ENCODE data around the gene SLC30A2.

SLC30A2 gene

DNA sequence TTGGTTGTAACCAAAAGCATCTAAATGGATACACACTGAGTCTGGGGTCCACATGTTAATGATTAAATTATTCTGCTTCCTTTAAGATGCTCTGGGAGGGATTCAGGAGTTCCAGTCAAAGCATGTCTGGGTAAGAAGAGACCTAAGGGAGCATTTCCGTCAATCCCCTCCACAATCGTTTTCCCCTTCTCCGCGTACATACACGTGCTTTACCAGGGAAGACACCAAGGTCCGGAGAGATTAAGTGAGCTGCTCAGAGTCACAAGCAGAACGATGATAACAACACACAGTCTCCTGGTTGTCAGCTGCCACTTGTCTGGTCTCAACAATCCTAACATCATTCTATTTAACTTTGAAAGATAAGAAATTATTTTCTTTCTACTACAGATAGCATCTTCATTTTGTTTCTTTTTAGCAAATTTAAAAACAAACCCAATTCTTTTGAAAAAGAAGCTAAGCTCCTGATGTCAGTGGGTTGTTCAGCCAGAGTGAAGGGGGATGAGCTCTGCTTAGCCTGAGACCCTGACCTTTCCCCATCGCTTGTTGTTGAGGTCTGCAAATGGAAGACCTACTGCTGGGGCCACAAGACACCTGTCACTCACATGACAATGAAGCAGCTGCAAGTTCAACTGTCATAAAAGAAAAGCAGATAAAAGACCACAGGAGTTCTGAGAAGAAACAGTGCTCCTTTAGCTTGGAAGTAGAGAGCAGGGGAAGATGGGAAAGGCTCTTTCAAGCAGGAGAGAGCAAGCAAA is 52.5 kb downstream of the SLC30A2 start:
- DNase-seq, result no peak

GRCh38 chr1:25992689-25993171 is 53.2 kb downstream of the SLC30A2 start:
- DNase-seq, result no peak

- no peak for DNase-seq
Observed at GRCh38 chr1:25991937-25992688, 53.8 kb downstream of the SLC30A2 start.

- no peak for DNase-seq
Observed at GRCh38 chr1:25990702-25991395, 55.1 kb downstream of the SLC30A2 start.

GRCh38 chr1:25990251-25990650 is 55.7 kb downstream of the SLC30A2 start:
- DNase-seq, result no peak

DNA sequence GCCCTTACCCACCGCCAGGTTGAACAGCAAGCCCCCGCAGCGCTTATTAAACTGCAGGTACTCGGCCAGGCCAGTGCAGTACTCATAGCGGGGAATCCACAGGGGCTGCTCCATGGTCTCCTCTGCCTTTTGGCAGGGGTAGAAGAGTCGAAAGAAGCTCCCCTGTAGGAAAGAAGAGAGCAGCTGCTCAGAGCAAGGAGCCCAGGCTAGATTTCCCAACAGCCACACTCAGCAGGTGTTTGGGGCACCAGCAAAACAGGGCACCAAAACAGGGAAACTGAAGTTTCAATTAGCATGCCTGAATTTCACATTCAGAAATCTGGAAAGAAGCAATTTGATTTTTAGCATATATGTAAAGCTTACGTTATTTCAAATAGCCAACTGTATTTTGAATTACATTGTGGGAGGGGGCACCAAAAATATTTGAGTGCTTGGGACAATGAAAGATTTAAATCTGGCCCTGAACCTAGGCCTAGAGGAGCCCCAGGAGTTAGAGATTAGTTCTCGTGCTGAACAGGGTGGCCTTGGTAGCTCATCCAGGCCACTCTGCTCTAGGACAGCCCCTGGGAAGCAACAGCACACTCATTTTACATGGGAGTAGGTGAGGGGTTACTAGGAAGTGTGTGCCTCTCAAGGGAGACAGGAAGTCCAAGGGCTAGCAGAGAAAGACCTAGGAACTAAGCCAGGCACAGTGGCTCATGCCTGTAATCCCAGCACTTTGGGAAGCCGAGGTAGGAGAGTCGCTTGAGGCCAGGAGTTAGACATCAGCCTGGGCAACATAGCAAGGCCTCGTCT is 56.3 kb downstream of the SLC30A2 start:
- DNase-seq, result no peak

GRCh38 chr1:25987951-25988350 is 58.0 kb downstream of the SLC30A2 start:
- no peak for DNase-seq

All from NCI-H446 (cell line).